Mucosa of stomach (tissue), 1 donor: ENCODE results near the gene BLACAT1.
"Not testable (repeated sequence)": the region's sequence is repeated elsewhere in the genome, so short reads cannot be mapped to it uniquely, and the experiment has no call there.

Experiments
- H3K27me3 ChIP-seq: one replicate; pipeline ENCODE4 v1.7.0; 2013; ENCODE audit warnings: mild to moderate bottlenecking, low read length; ENCODE audit not compliant: control insufficient read depth, insufficient read depth
- H3K36me3 ChIP-seq: one replicate; pipeline ENCODE4 v1.7.0; 2013; ENCODE audit warnings: low read length; ENCODE audit not compliant: control insufficient read depth, insufficient read depth
- H3K4me1 ChIP-seq: one replicate; pipeline ENCODE4 v1.7.0; 2013; ENCODE audit warnings: mild to moderate bottlenecking, low read length; ENCODE audit not compliant: control insufficient read depth, insufficient read depth
- H3K4me3 ChIP-seq: one replicate; pipeline ENCODE4 v1.7.0; 2013; ENCODE audit warnings: low read length
- H3K9ac ChIP-seq: one replicate; pipeline ENCODE4 v1.7.0; 2013; ENCODE audit warnings: mild to moderate bottlenecking, low read length, moderate library complexity
- H3K9me3 ChIP-seq: one replicate; pipeline ENCODE4 v1.7.0; 2013; ENCODE audit warnings: mild to moderate bottlenecking, low read length, moderate library complexity; ENCODE audit not compliant: control insufficient read depth
- donor health status: Pancreatic carcinoma.

BLACAT1 gene

DNA sequence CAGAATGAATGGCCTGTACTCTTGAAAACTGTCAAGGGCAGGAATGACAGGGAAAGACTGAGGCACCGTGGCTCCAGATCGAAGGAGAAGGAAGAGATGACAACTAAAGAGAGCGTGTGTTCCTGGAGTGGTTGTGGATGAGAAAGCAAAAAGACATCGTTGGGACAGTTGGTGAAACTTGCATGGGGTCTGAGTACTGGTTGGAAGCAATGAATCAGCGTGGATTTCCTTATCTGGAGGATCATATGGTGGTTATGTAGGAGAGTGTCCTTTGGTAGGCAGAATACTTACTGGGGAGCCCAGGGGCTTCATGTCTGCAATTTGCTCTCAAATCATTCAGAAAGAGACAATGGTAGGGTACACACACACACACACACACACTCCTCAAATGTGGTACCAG is 47.9 kb downstream of the BLACAT1 start:
- Histone ChIP-seq H3K4me1 (no peaks in the 10 kb centered on the region), H3K27me3 (no peaks in the 10 kb centered on the region), H3K9me3 (no peaks in the 10 kb centered on the region), H3K4me3 (no peak overlapping the region), H3K36me3 (no peaks in the 10 kb centered on the region), H3K9ac (no peak overlapping the region)

DNA sequence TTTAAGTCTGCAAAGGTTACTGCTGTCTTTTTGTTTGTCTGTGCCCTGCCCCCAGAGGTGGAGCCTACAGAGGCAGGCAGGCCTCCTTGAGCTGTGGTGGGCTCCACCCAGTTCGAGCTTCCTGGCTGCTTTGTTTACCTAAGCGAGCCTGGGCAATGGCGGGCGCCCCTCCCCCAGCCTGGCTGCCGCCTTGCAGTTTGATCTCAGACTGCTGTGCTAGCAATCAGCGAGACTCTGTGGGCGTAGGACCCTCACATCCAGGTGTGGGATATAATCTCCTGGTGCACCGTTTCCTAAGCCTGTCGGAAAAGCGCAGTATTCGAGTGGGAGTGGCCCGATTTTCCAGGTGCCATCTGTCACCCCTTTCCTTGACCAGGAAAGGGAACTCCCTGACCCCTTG is 49.6 kb downstream of the BLACAT1 start:
- not testable (repeated sequence) for H3K9ac ChIP-seq, H3K4me1 ChIP-seq, H3K36me3 ChIP-seq, H3K27me3 ChIP-seq, H3K4me3 ChIP-seq, H3K9me3 ChIP-seq
